ENCODE measurements around the gene RIPPLY3.

The RIPPLY3 gene

DNA sequence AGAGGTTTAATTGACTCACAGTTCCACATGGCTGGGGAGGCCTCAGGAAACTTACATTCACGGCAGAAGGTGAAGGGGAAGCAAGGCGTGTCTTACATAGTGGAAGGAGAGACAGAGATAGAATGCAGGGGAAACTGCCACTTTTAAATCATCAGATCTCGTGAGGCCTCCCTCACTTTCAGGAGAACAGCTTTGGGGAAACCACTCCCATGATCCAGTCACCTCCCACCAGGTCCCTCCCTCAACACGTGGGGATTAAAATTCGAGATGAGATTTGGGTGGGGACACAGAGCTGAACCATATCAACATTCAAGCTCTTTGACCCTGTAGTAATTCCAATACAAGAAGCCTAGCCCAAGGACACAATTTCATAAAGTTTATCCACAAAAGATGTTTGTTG, 52.7 kb downstream of the RIPPLY3 start:
- Histone ChIP-seq H3K9me3 (ENCODE audit: control insufficient read depth in 2 of 2, low read length in 2 of 2) (no peaks in the 10 kb centered on the region), H3K36me3 (ENCODE audit: control insufficient read depth in 2 of 2, insufficient read depth in 2 of 2, low read length in 2 of 2) (no peaks in the 10 kb centered on the region), H3K27ac (ENCODE audit: low read depth in 2 of 2, low read length in 2 of 2) (no peak overlapping the region), H3K4me3 (ENCODE audit: low read length in 2 of 2) (no peak overlapping the region), H3K9ac (ENCODE audit: low read depth in 1 of 2, low read length in 2 of 2) (no peak overlapping the region), H3K27me3 (ENCODE audit: control insufficient read depth in 2 of 2, insufficient read depth in 2 of 2, low read length in 2 of 2) (no peaks in the 10 kb centered on the region), H3K4me1 (ENCODE audit: control insufficient read depth in 2 of 2, insufficient read depth in 2 of 2, low read length in 2 of 2) (peaks cover 8 to 9% of the 10 kb centered on the region in 2 donors)

DNA sequence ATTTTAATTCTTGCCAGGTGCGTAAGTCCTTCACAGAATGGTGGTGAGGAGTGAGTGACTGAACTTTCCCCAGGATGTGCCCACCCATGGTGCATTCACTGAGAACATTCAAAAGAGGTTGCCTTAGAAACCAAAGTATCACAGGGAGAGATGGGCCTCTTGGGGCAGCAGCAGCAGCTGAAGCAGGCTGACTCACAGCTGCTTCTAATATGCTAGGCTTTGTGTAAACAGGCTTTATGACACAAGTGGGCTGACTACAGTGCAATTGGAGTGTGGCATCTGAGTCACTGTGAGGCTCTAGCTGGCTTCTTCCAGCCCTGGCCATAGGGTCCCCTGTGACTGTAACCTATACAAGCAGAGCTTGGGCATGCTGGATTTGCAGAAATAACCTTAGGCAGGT, 53.8 kb downstream of the RIPPLY3 start:
- no peak overlapping the region for H3K4me3 ChIP-seq (ENCODE audit: low read length in 2 of 2)
- peaks cover 8 to 9% of the 10 kb centered on the region in 2 donors for H3K4me1 ChIP-seq (ENCODE audit: control insufficient read depth in 2 of 2, insufficient read depth in 2 of 2, low read length in 2 of 2)
- H3K27ac ChIP-seq (ENCODE audit: low read depth in 2 of 2, low read length in 2 of 2), result peak overlapping the region; percentile 38 to 39
- H3K27me3 ChIP-seq (ENCODE audit: control insufficient read depth in 2 of 2, insufficient read depth in 2 of 2, low read length in 2 of 2), result no peaks in the 10 kb centered on the region
- H3K36me3 ChIP-seq (ENCODE audit: control insufficient read depth in 2 of 2, insufficient read depth in 2 of 2, low read length in 2 of 2), result no peaks in the 10 kb centered on the region
- no peak overlapping the region for H3K9ac ChIP-seq (ENCODE audit: low read depth in 1 of 2, low read length in 2 of 2)
- H3K9me3 ChIP-seq (ENCODE audit: control insufficient read depth in 2 of 2, low read length in 2 of 2), result no peaks in the 10 kb centered on the region

DNA sequence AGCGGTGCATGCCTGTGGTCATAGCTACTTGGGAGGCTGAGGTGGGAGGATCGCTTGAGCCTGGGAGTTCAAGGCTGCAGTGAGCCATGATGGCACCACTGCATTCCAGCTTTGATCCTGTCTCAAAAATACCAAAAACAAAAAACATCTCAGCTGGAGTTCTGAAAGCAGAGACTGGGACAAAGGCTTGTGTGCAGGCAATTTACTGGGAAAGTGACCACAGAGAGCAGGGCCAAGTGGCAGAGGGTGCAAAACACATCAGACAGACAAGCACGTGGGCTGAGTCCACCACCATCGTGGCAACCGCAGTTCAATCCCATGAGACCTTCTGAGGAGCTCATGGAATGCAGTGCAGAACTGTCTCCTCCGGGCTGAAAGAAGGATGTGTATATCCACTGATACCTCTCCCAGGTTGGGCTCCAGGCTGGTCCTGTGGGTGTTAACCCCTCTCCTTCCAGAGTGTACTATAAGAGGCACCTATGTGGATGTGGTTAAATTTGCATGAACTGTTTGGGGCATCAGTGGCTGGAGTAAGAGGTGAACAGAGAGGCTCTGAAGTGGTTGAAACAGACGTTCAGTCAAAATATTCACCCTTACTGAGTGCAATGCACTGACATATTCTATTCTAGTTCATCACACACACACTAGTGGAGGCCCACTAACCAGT, 55.6 kb downstream of the RIPPLY3 start:
- Histone ChIP-seq H3K9me3 (ENCODE audit: control insufficient read depth in 2 of 2, low read length in 2 of 2) (no peaks in the 10 kb centered on the region), H3K27ac (ENCODE audit: low read depth in 2 of 2, low read length in 2 of 2) (no peak overlapping the region), H3K36me3 (ENCODE audit: control insufficient read depth in 2 of 2, insufficient read depth in 2 of 2, low read length in 2 of 2) (peaks cover 0 to 5% of the 10 kb centered on the region in 2 donors)

DNA sequence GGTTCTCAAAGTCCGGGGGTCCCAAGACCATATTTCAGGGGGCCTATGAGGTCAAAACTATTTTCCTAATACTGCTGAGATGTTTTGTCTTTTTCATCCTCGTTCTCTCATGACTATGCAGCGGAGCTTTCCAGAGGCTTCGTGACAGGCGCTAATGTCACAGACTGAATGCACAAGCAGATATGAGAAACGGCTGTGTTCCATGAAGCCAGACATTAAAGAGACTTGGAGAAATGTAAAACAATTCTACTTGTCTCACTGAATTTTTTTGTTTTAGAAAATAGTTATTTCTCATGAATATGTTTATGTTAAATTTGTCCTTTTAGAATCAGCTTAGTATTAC, 56.1 kb downstream of the RIPPLY3 start:
- Histone ChIP-seq H3K36me3 (ENCODE audit: control insufficient read depth in 2 of 2, insufficient read depth in 2 of 2, low read length in 2 of 2) (peaks cover 0 to 6% of the 10 kb centered on the region in 2 donors), H3K9ac (ENCODE audit: low read depth in 1 of 2, low read length in 2 of 2) (no peak overlapping the region), H3K27me3 (ENCODE audit: control insufficient read depth in 2 of 2, insufficient read depth in 2 of 2, low read length in 2 of 2) (no peaks in the 10 kb centered on the region), H3K9me3 (ENCODE audit: control insufficient read depth in 2 of 2, low read length in 2 of 2) (no peaks in the 10 kb centered on the region), H3K4me3 (ENCODE audit: low read length in 2 of 2) (no peak overlapping the region), H3K4me1 (ENCODE audit: control insufficient read depth in 2 of 2, insufficient read depth in 2 of 2, low read length in 2 of 2) (peaks cover 8 to 9% of the 10 kb centered on the region in 2 donors), H3K27ac (ENCODE audit: low read depth in 2 of 2, low read length in 2 of 2) (no peak overlapping the region)

More for the DNA sequence above, 55.6 kb downstream of the RIPPLY3 start:
- Histone ChIP-seq H3K4me1 (ENCODE audit: control insufficient read depth in 2 of 2, insufficient read depth in 2 of 2, low read length in 2 of 2) (peaks cover 8 to 9% of the 10 kb centered on the region in 2 donors), H3K27me3 (ENCODE audit: control insufficient read depth in 2 of 2, insufficient read depth in 2 of 2, low read length in 2 of 2) (no peaks in the 10 kb centered on the region), H3K4me3 (ENCODE audit: low read length in 2 of 2) (no peak overlapping the region), H3K9ac (ENCODE audit: low read depth in 1 of 2, low read length in 2 of 2) (no peak overlapping the region)

DNA sequence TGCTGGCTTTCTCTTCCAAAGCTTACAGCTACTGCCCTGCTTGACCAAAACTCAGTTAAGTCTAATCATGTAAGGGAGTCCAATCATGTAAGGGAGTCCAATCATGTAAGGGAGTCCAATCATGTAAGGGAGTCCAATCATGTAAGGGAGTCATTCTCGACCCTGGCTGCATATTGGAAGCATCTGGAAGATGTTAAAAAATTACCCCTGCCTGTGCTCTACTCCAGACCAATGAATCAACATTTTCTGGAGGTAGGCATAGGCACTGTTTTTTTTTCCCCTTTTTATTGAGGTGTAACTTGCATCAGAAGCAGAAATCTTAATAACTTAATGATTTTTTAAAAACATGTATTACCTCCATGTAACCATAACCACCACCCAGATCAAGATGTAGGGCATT, 56.9 kb downstream of the RIPPLY3 start:
- Histone ChIP-seq H3K4me1 (ENCODE audit: control insufficient read depth in 2 of 2, insufficient read depth in 2 of 2, low read length in 2 of 2) (peaks cover 8 to 9% of the 10 kb centered on the region in 2 donors), H3K9me3 (ENCODE audit: control insufficient read depth in 2 of 2, low read length in 2 of 2) (no peaks in the 10 kb centered on the region), H3K4me3 (ENCODE audit: low read length in 2 of 2) (no peak overlapping the region)

DNA sequence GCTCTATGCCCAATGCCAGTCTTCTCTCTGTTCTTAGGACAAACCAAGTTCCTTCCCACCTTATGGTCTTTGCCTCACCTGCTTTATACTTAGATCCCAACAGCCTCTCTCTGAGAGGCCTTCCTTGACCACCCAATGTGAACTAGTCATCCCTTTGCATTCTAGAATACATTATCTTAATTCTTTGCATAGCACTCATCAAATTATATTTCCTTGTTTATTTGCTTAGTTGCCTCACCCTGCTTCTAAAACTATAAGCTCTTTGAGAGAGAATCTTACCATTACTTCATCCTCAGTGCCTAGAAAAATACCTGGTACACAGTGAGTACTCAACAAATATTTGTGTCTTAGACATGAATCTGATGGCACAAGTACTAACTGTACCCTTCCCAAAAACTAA, 58.3 kb downstream of the RIPPLY3 start:
- Histone ChIP-seq H3K9me3 (ENCODE audit: control insufficient read depth in 2 of 2, low read length in 2 of 2) (no peaks in the 10 kb centered on the region), H3K36me3 (ENCODE audit: control insufficient read depth in 2 of 2, insufficient read depth in 2 of 2, low read length in 2 of 2) (peaks cover 0 to 8% of the 10 kb centered on the region in 2 donors), H3K27me3 (ENCODE audit: control insufficient read depth in 2 of 2, insufficient read depth in 2 of 2, low read length in 2 of 2) (no peaks in the 10 kb centered on the region), H3K27ac (ENCODE audit: low read depth in 2 of 2, low read length in 2 of 2) (no peak overlapping the region), H3K4me1 (ENCODE audit: control insufficient read depth in 2 of 2, insufficient read depth in 2 of 2, low read length in 2 of 2) (peaks cover 8 to 9% of the 10 kb centered on the region in 2 donors), H3K9ac (ENCODE audit: low read depth in 1 of 2, low read length in 2 of 2) (no peak overlapping the region), H3K4me3 (ENCODE audit: low read length in 2 of 2) (no peak overlapping the region)

More for the DNA sequence above, 56.9 kb downstream of the RIPPLY3 start:
- Histone ChIP-seq H3K36me3 (ENCODE audit: control insufficient read depth in 2 of 2, insufficient read depth in 2 of 2, low read length in 2 of 2) (peaks cover 0 to 6% of the 10 kb centered on the region in 2 donors), H3K27ac (ENCODE audit: low read depth in 2 of 2, low read length in 2 of 2) (no peak overlapping the region), H3K9ac (ENCODE audit: low read depth in 1 of 2, low read length in 2 of 2) (no peak overlapping the region), H3K27me3 (ENCODE audit: control insufficient read depth in 2 of 2, insufficient read depth in 2 of 2, low read length in 2 of 2) (no peaks in the 10 kb centered on the region)

DNA sequence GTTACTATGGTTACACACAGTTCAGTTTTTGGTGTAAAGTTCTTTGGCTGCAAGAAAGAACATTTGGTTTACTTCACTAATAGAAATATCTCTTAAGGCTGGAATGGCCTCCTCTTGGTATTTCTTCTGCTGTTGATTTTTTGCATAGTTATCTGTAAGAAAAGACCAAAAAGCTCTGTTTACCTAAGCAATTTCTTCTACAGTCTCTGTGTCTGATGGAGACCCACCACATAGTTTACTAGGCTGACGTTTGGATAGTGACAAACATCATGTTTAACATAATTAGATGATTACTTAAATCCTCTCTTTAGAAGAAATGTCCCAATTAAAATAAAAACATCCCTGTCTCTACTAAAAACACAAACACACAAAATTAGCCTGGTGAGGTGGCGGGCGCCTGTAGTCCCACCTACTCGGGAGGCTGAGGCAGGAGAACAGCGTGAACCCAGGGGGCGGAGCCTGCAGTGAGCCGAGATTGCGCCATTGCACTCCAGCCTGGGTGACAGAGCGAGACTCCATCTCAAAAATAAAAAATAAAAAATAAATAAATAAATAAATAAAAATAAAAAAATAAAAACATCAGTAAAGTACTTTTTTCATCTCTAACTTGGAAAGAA, 59.2 kb downstream of the RIPPLY3 start:
- Histone ChIP-seq H3K4me3 (ENCODE audit: low read length in 2 of 2) (no peak overlapping the region), H3K27ac (ENCODE audit: low read depth in 2 of 2, low read length in 2 of 2) (no peak overlapping the region), H3K36me3 (ENCODE audit: control insufficient read depth in 2 of 2, insufficient read depth in 2 of 2, low read length in 2 of 2) (peaks cover 0 to 8% of the 10 kb centered on the region in 2 donors), H3K9ac (ENCODE audit: low read depth in 1 of 2, low read length in 2 of 2) (no peak overlapping the region), H3K4me1 (ENCODE audit: control insufficient read depth in 2 of 2, insufficient read depth in 2 of 2, low read length in 2 of 2) (peaks cover 1 to 2% of the 10 kb centered on the region in 2 donors), H3K9me3 (ENCODE audit: control insufficient read depth in 2 of 2, low read length in 2 of 2) (no peaks in the 10 kb centered on the region), H3K27me3 (ENCODE audit: control insufficient read depth in 2 of 2, insufficient read depth in 2 of 2, low read length in 2 of 2) (no peaks in the 10 kb centered on the region)

All from mucosa of rectum (tissue), 2 donors.